Measurements from ENCODE around the gene LENG8. TPM values are rescaled to one million over a fixed set of nuclear protein-coding genes. Genes with fewer than 3 reads are reported as not detected.
"Not testable (repeated sequence)": the region's sequence is repeated elsewhere in the genome, so short reads cannot be mapped to it uniquely, and the experiment has no call there.

LENG8 gene
- total and polyA plus RNA-seq, 12 donors, result 17.4 to 725 (median 90.8) TPM

- Histone ChIP-seq H3K27me3 (peaks cover 15% of the 10 kb centered on the region), H3K27ac (no peak overlapping the region), H3K36me3 (replicated peaks in 1 of 2) (no peaks in the 10 kb centered on the region), H3K4me1 (replicated peaks in 1 of 2) (no peaks in the 10 kb centered on the region), H3K9me3 (replicated peaks in 1 of 3) (no peaks in the 10 kb centered on the region), H3K4me3 (no peak overlapping the region)
- intact Hi-C loops (cut with DNase I), result no loop called here
- DNase-seq, result no peak
- WGBS, 4 donors, result 62 to 73% (median 70%) methylated on average over 10 of the region's 10 CpGs
- TF ChIP-seq POLR2A (IDR thresholded peaks at IDR 0.05), result no peak
- TF ChIP-seq, protein P1, sequence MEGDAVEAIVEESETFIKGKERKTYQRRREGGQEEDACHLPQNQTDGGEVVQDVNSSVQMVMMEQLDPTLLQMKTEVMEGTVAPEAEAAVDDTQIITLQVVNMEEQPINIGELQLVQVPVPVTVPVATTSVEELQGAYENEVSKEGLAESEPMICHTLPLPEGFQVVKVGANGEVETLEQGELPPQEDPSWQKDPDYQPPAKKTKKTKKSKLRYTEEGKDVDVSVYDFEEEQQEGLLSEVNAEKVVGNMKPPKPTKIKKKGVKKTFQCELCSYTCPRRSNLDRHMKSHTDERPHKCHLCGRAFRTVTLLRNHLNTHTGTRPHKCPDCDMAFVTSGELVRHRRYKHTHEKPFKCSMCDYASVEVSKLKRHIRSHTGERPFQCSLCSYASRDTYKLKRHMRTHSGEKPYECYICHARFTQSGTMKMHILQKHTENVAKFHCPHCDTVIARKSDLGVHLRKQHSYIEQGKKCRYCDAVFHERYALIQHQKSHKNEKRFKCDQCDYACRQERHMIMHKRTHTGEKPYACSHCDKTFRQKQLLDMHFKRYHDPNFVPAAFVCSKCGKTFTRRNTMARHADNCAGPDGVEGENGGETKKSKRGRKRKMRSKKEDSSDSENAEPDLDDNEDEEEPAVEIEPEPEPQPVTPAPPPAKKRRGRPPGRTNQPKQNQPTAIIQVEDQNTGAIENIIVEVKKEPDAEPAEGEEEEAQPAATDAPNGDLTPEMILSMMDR (IDR thresholded peaks at IDR 0.05), result no peak
Measured at GRCh38 chr19:54493967-54494585, 45.1 kb downstream of the LENG8 start.

DNA sequence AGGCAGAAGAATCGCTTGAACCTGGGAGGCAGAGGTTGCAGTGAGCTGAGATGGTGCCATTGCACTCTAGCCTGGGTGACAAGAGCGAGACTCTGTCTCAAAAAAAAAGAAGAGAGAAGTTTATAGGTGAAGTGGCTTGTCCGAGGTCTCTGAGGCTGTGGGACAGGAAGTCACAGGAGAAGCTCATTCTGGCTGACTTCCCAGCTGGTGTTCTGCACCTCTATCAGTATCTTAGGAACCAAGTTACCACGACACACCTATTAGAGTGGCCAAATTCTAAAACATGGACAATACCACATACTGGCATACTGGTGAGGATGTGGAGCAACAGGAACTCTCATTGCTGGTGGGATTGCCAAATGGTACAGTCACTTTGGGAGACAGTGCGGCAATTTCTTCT is 46.3 kb downstream of the LENG8 start:
- H3K27me3 ChIP-seq, result peaks cover 15% of the 10 kb centered on the region
- H3K4me3 ChIP-seq; H3K36me3 ChIP-seq (replicated peaks in 1 of 2); H3K27ac ChIP-seq; H3K9me3 ChIP-seq (replicated peaks in 1 of 3); intact Hi-C loops (cut with DNase I); DNase-seq; H3K4me1 ChIP-seq (replicated peaks in 1 of 2): not testable (repeated sequence)
- WGBS, 4 donors, result 56 to 67% (median 62%) methylated on average over 4 to 5 of the region's 5 CpGs

GRCh38 chr19:54497747-54498450 is 48.9 kb downstream of the LENG8 start:
- intact Hi-C loops (cut with DNase I); DNase-seq; H3K9me3 ChIP-seq (replicated peaks in 1 of 3); H3K27me3 ChIP-seq; H3K36me3 ChIP-seq (replicated peaks in 1 of 2); H3K4me1 ChIP-seq (replicated peaks in 1 of 2); H3K4me3 ChIP-seq: not testable (repeated sequence)
- peak overlapping the region in 1 of 5 donors; percentile 22 for H3K27ac ChIP-seq
- WGBS, 4 donors, result 59 to 74% (median 67%) methylated on average over 5 to 9 of the region's 15 CpGs

DNA sequence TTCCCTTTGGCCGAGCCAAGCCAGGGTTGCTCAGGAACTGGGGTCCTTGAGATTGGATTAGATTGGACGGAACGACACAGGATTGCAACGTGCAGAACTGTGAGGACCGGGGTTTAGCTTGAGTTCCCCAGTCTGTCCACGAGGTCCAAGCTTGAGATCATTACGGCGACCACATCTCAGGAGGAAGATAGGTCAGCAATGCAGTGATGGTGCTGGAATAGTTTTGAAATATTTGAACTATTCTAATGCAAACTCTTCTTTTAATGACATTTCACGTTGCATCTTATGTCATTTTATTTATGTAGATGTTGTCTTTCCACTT is 49.4 kb downstream of the LENG8 start:
- 61 to 74% (median 71%) methylated on average over 7 to 9 of the region's 9 CpGs for WGBS, 4 donors
- H3K9me3 ChIP-seq (replicated peaks in 1 of 3); intact Hi-C loops (cut with DNase I); H3K4me1 ChIP-seq (replicated peaks in 1 of 2); H3K27me3 ChIP-seq; DNase-seq; H3K36me3 ChIP-seq (replicated peaks in 1 of 2); H3K4me3 ChIP-seq: not testable (repeated sequence)
- H3K27ac ChIP-seq, result peak overlapping the region in 1 of 5 donors; percentile 22

DNA sequence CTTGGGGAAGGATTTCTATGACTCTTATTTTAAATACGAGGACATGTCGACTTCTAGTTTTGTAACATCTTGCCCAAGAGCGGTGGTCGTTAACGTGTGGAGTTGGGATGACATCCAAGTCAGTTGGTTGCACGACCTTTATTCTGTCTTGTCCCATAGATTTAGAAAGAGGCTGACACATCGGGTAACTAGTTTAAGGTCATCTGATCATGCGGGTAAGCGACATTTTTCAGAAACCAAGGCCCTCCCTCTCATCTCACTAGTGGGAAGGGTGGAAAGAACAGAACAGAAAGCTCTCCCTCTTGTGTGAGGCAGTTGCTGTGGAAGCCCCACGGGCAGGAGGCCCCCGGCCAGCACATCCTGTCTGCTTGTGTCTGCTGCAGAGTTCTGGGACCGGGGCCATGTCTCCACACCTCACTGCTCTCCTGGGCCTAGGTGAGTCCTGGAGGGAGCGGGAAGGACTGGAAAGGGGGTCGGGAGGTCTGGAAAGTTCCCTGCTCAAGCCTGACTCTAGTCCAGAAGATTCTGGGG is 53.6 kb downstream of the LENG8 start, which contains the start of gene LAIR2:
Gene LAIR2, plus strand, starts transcription at position 314 of the 531 bp plus-strand sequence. Its CDS starts 88 bp downstream, at position 402.
- peaks cover 5% of the 10 kb centered on the region for H3K27me3 ChIP-seq
- H3K4me3 ChIP-seq, result no peak within 1 kb of the TSS
- DNase-seq, result no peak
- no peaks in the 10 kb centered on the region for H3K36me3 ChIP-seq (replicated peaks in 1 of 2)
- no peaks in the 10 kb centered on the region for H3K9me3 ChIP-seq (replicated peaks in 1 of 3)
- 53 to 62% (median 56%) methylated on average over 11 to 14 of the region's 14 CpGs for WGBS, 4 donors
- TF ChIP-seq POLR2A (IDR thresholded peaks at IDR 0.05), result no peak
- no peaks in the 10 kb centered on the region for H3K4me1 ChIP-seq (replicated peaks in 1 of 2)
- intact Hi-C loops (cut with DNase I), result no loop called here
- H3K27ac ChIP-seq, result no peak within 1 kb of the TSS

DNA sequence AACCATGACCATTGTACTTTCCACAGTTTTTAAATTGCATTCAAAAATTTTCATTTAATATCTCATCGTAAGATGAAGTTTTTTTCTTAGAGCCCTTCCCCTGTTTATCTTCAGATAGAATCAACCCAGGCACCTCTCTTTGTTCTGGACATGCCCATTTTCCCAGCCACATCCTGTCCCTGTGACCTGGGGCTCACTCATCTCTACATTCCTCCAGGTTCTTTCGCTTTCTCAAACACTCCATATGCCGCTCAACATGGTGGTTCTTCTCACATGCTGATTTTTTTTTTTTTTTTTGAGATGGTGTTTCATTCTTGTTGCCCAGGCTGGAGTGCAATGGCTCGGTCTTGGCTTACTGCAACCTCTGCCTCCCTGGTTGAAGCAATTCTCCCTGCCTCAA is 56.5 kb downstream of the LENG8 start:
- H3K9me3 ChIP-seq (replicated peaks in 1 of 3); intact Hi-C loops (cut with DNase I); H3K4me1 ChIP-seq (replicated peaks in 1 of 2); H3K27ac ChIP-seq; H3K27me3 ChIP-seq; DNase-seq; H3K4me3 ChIP-seq; H3K36me3 ChIP-seq (replicated peaks in 1 of 2): not testable (repeated sequence)
- 77 to 85% (median 80%) methylated on average over 4 of the region's 4 CpGs for WGBS, 4 donors

Measured in adrenal gland (tissue), 12 donors.